Measurements from ENCODE around the gene NRXN2.

DNA sequence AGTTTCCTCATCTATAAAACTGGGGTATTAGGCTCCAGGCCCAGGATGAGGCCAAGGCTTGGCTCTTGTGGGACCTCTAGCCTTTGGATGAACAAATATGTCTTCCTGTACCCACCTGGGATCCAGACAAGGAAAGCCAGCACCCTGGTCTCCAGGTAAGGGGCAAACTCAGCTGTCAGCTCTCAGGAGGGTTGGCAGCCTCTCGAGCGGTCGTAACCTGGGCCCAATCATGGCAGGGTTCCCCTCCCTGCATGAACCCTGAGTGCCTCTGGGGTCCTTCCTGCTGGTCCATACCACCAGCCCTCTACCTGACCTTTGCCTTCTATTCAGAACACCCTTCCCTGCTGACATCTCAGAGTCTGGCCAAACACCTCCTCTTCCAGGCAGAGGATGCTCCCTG, 112.4 kb downstream of the NRXN2 start:
- TF ChIP-seq, protein P1, sequence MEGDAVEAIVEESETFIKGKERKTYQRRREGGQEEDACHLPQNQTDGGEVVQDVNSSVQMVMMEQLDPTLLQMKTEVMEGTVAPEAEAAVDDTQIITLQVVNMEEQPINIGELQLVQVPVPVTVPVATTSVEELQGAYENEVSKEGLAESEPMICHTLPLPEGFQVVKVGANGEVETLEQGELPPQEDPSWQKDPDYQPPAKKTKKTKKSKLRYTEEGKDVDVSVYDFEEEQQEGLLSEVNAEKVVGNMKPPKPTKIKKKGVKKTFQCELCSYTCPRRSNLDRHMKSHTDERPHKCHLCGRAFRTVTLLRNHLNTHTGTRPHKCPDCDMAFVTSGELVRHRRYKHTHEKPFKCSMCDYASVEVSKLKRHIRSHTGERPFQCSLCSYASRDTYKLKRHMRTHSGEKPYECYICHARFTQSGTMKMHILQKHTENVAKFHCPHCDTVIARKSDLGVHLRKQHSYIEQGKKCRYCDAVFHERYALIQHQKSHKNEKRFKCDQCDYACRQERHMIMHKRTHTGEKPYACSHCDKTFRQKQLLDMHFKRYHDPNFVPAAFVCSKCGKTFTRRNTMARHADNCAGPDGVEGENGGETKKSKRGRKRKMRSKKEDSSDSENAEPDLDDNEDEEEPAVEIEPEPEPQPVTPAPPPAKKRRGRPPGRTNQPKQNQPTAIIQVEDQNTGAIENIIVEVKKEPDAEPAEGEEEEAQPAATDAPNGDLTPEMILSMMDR (IDR thresholded peaks at IDR 0.05), result no peak
- TF ChIP-seq POLR2A (IDR thresholded peaks at IDR 0.05), result no peak
- TF ChIP-seq POLR2AphosphoS5 (IDR thresholded peaks at IDR 0.05), result no peak
- no peak for TF ChIP-seq EP300 (IDR thresholded peaks at IDR 0.05)
